GM23248 (cell line): ENCODE measurements around the gene AVPI1. TPM values are rescaled to one million over a fixed set of nuclear protein-coding genes. Genes with fewer than 3 reads are reported as not detected.
"Not testable (repeated sequence)": the region's sequence is repeated elsewhere in the genome, so short reads cannot be mapped to it uniquely, and the experiment has no call there.

Experiments used
- DNase-seq: peaks from one replicate; pipeline ENCODE4 v3.0.0-alpha.2; 2015
- H2AFZ ChIP-seq: fragments of 200-600 bp; sonication (generic); 2 replicates; pipeline ENCODE4 v1.6.1; 2016; ENCODE audit warnings: antibody characterized with exemption
- H3F3A ChIP-seq: fragments of 200-600 bp; sonication (generic); 2 replicates; pipeline ENCODE4 v1.6.1; 2016; ENCODE audit warnings: mild to moderate bottlenecking, antibody characterized with exemption, mixed run types; ENCODE audit not compliant: insufficient read depth
- H3K27ac ChIP-seq: fragments of 200-600 bp; sonication (generic); 2 replicates; pipeline ENCODE4 v1.5.1; 2016; ENCODE audit warnings: mild to moderate bottlenecking
- H3K27me3 ChIP-seq: fragments of 200-600 bp; sonication (generic); replicated peaks from 2 replicates; pipeline ENCODE4 v1.6.1; 2016; ENCODE audit warnings: mild to moderate bottlenecking; ENCODE audit not compliant: insufficient read depth
- H3K36me3 ChIP-seq: fragments of 200-600 bp; sonication (generic); 2 replicates; pipeline ENCODE4 v1.6.1; 2016; ENCODE audit warnings: low read depth, mild to moderate bottlenecking
- H3K4me1 ChIP-seq: fragments of 200-600 bp; sonication (generic); 2 replicates; pipeline ENCODE4 v1.6.1; 2016; ENCODE audit warnings: mild to moderate bottlenecking; ENCODE audit not compliant: insufficient read depth
- H3K4me2 ChIP-seq: fragments of 200-600 bp; sonication (generic); one replicate; pipeline ENCODE4 v1.6.1; 2016; ENCODE audit warnings: mild to moderate bottlenecking; ENCODE audit not compliant: unreplicated experiment
- H3K4me3 ChIP-seq: fragments of 200-600 bp; sonication (generic); 2 replicates; pipeline ENCODE4 v1.5.1; 2016; ENCODE audit warnings: mild to moderate bottlenecking
- H3K79me2 ChIP-seq: fragments of 200-600 bp; sonication (generic); 2 replicates; pipeline ENCODE4 v1.6.1; 2016; ENCODE audit warnings: mild to moderate bottlenecking; ENCODE audit not compliant: insufficient read depth
- H3K9ac ChIP-seq: fragments of 200-600 bp; sonication (generic); 2 replicates; pipeline ENCODE4 v1.6.1; 2016; ENCODE audit warnings: mild to moderate bottlenecking
- H3K9me2 ChIP-seq: fragments of 200-600 bp; sonication (generic); 2 replicates; pipeline ENCODE4 v1.6.1; 2016; ENCODE audit warnings: mixed run types, mild to moderate bottlenecking, moderate library complexity; ENCODE audit not compliant: insufficient read depth
- H3K9me3 ChIP-seq: fragments of 200-600 bp; sonication (generic); one replicate; pipeline ENCODE4 v1.6.1; 2017; ENCODE audit warnings: low read depth
- H4K20me1 ChIP-seq: fragments of 200-600 bp; sonication (generic); 2 replicates; pipeline ENCODE4 v1.6.0; 2016; ENCODE audit not compliant: insufficient read depth
- EZH2 ChIP-seq: fragments of 200-600 bp; sonication (generic); IDR thresholded peaks from 2 replicates; pipeline ENCODE4 v1.6.1; 2018; ENCODE audit warnings: antibody characterized with exemption, mild to moderate bottlenecking; ENCODE audit not compliant: insufficient read depth, poor library complexity, severe bottlenecking
- EZH2phosphoT487 ChIP-seq: fragments of 200-600 bp; sonication (generic); IDR thresholded peaks from 2 replicates; pipeline ENCODE4 v1.6.1; 2018; ENCODE audit warnings: antibody characterized with exemption, moderate library complexity, mild to moderate bottlenecking, low read depth; ENCODE audit not compliant: insufficient read depth
- WGBS, 2 experiments: methylation state at CpG; one replicate each; pipeline ENCODE4 v1.1.6; 2015 to 2017; ENCODE audit warnings: low lambda C conversion rate in 2 of 2, low coverage in 1 of 2; ENCODE audit errors: missing lambda C conversion rate in 2 of 2; 5-methylcytosine and 5-hydroxymethylcytosine counted together
- in situ Hi-C: fragments of 300-500 bp; cut with MboI; formaldehyde crosslinking; loops from 2 replicates; pipeline ENCODE4 v1.15.0; 2020
- polyA plus RNA-seq: library from polyadenylated mRNA; unstranded; fragments of >200 nt; fragmentation: Nextera tagmentation; extraction: Ambion mirVana; gene quantifications from 2 replicates; pipeline ENCODE4 v1.2.1, GENCODE V29; 2016
- total RNA-seq: library from RNA; depleted of rRNA; stranded (reverse); fragments of >200 nt; shearing (Covaris generic); gene quantifications from 2 replicates; pipeline ENCODE4 v1.2.3, GENCODE V29; 2014

The AVPI1 gene
- total and polyA plus RNA-seq, 2 experiments from 2014 or later: 31.4 to 33.8 TPM

DNA sequence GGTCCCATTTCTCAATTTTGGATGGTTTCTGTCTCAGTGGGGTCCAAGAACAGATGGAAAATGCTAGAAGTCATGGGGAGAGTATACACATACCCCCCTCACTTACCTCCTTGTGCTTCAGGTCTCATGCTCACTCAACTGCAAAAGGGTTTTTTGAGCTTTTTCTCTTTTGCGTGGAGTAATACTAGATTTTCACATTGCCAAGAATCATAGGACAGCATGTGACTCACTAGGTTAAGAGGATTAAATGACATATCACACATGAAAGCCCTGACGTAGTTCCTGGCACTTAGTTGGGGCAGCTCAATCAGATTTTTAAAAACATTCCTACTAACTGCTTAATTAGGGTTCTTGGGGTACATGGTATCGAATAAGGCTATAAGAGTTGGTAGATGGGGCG lies 42.1 kb downstream of the AVPI1 start:
- TF ChIP-seq EZH2 (no peak), EZH2phosphoT487 (no peak)
- H3K27ac ChIP-seq: no peak overlapping the region
- WGBS, 2 experiments: 88 to 90% methylated on average over 4 of the region's 4 CpGs

DNA sequence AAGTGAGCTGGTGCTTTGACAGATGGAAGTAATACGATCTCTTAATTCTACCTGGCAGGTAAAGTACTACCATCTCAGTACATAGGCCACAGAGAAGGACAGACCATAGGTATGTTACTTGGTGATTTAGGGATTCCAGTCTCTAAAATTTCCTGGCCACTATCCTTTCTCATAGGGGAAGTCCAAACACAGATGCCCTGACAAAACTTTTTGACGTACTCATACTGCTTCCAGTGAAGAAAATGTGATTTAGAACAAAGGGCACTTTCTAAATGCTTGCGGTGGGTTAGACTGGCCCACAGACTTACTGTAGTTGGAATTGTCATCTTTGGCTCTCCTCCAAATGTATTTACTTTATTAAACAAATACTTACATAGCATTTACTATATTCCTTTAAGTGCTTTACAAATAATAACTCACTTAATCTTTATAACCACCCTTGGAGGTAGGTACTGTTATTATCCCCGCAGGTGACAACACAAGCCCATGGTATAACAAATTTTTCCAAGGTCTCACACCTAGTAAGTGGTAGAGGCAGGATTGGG lies 43.5 kb downstream of the AVPI1 start:
- in situ Hi-C loops: no loop called here
- Histone ChIP-seq H3K9ac (no peak overlapping the region), H3K4me1 (peaks cover 27% of the 10 kb centered on the region), H3K36me3 (peaks cover 9% of the 10 kb centered on the region), H3K4me2 (no peak overlapping the region), H3F3A (peaks cover 39% of the 10 kb centered on the region), H3K9me2 (no peaks in the 10 kb centered on the region), H3K79me2 (peaks cover 76% of the 10 kb centered on the region), H3K9me3 (no peaks in the 10 kb centered on the region), H3K27me3 (no peaks in the 10 kb centered on the region), H2AFZ (no peak overlapping the region), H4K20me1 (no peaks in the 10 kb centered on the region), H3K27ac (no peak overlapping the region), H3K4me3 (no peak overlapping the region)
- TF ChIP-seq EZH2phosphoT487: no peak
- TF ChIP-seq EZH2: no peak
- no peak for DNase-seq
- WGBS, 2 experiments: 97 to 99% methylated on average over 4 of the region's 4 CpGs

More for the DNA sequence above, 42.1 kb downstream of the AVPI1 start:
- no peak overlapping the region for H3K4me2 ChIP-seq
- no peaks in the 10 kb centered on the region for H4K20me1 ChIP-seq
- DNase-seq: no peak
- H3K9ac ChIP-seq: no peak overlapping the region
- peaks cover 82% of the 10 kb centered on the region for H3K79me2 ChIP-seq
- H3F3A ChIP-seq: peaks cover 52% of the 10 kb centered on the region
- no peaks in the 10 kb centered on the region for H3K27me3 ChIP-seq
- H3K9me3 ChIP-seq: no peaks in the 10 kb centered on the region
- H3K4me3 ChIP-seq: no peak overlapping the region
- no peaks in the 10 kb centered on the region for H3K9me2 ChIP-seq
- in situ Hi-C loops: no loop called here
- H3K4me1 ChIP-seq: peaks cover 39% of the 10 kb centered on the region
- peaks cover 9% of the 10 kb centered on the region for H3K36me3 ChIP-seq
- no peak overlapping the region for H2AFZ ChIP-seq

DNA sequence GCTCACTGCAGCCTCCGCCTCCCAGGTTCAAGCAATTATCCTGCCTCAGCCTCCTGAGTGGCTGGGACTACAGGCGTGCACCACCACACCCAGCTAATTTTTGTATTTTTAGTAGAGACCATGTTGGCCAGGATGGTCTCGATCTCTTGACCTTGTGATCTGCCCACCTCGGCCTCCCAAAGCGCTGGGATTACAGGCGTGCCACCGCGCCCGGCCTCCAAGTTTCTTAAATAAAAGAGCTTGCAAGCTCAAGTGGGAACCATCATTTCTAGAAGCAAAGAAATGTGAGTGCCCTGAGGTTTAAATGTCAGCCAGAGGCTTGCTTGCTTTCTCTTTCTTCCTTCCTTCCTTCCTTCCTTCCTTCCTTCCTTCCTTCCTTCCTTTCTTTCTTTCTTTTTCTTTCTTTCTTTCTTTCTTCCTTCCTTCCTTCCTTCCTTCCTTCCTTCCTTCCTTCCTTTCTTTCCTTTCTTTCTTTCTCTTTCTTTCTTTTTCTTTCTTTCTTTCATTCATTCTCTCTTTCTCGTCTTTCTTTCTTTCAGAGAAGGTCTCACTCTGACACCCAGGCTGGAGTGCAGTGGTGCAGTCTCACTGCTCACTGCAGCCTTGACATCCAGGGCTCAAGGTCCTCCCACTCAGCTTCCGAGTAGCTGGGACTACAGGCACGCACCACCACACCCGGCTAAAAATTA lies 44.4 kb downstream of the AVPI1 start:
- Histone ChIP-seq H3K27ac (peak overlapping the region; percentile 85), H3K9ac (peak overlapping the region; percentile 92), H3K79me2 (peaks cover 67% of the 10 kb centered on the region), H3K4me2 (peak overlapping the region; percentile 91), H3K4me1 (peaks cover 18% of the 10 kb centered on the region), H3F3A (peaks cover 30% of the 10 kb centered on the region), H3K4me3 (peak overlapping the region; percentile 85)
- H3K27me3 ChIP-seq, H2AFZ ChIP-seq, H3K9me2 ChIP-seq, H3K9me3 ChIP-seq, H4K20me1 ChIP-seq, H3K36me3 ChIP-seq, DNase-seq, in situ Hi-C loops: not testable (repeated sequence)
- 79 to 81% methylated on average over 10 to 13 of the region's 13 CpGs for WGBS, 2 experiments

DNA sequence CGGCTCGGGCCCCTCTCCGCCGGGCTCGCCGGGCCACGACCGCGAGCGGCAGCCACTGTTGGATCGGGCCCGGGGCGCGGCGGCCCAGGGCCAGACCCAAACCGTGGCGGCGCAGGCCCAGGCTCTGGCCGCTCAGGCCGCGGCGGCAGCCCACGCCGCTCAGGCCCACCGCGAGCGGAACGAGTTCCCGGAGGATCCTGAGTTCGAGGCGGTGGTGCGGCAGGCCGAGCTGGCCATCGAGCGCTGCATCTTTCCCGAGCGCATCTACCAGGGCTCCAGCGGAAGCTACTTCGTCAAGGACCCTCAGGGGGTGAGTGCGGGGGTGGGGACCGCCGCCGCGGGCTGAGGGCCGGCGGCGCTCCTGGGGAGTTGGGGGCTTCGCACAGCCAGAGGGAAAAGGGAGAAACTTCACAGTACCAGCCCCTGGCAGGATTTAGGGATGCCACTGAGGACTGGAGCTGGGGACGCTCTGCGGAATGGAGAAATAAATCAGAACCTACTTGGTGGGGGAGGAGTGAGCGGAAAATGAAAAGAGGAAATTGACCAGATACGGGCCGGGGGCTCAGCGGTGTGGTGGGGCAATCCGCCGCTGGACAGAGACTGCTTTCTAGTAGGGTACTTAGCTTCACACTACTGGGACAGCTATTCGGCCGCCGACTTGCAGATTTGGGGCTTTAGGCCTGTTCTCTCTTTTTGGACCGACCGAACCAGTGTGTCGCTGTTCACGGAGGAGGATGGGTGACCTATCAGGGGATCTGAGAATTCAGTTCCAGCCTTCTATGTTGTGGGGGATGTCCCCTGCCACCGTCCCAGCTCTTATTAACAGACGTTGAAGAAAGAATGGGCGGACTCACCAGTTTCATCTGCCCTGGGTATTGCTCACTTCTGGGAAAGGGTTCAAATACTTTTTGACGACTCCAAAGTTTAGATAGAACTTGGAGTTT lies 45.9 kb downstream of the AVPI1 start:
- H4K20me1 ChIP-seq: no peaks in the 10 kb centered on the region
- H3K4me2 ChIP-seq: peak overlapping the region; percentile 91
- no peaks in the 10 kb centered on the region for H3K9me2 ChIP-seq
- no peaks in the 10 kb centered on the region for H3K9me3 ChIP-seq
- peaks cover 22% of the 10 kb centered on the region for H3F3A ChIP-seq
- DNase-seq: peak; percentile 91
- WGBS, 2 experiments: 1% methylated on average over 62 to 67 of the region's 67 CpGs
- peaks cover 9% of the 10 kb centered on the region for H3K36me3 ChIP-seq
- peak overlapping the region; percentile 50 for H2AFZ ChIP-seq
- H3K4me3 ChIP-seq: peak overlapping the region; percentile 85
- peaks cover 53% of the 10 kb centered on the region for H3K79me2 ChIP-seq
- TF ChIP-seq EZH2 (no peak), EZH2phosphoT487 (no peak)
- in situ Hi-C loops: no loop called here
- H3K27ac ChIP-seq: peak overlapping the region; percentile 85
- no peaks in the 10 kb centered on the region for H3K27me3 ChIP-seq
- H3K9ac ChIP-seq: peak overlapping the region; percentile 92
- peaks cover 11% of the 10 kb centered on the region for H3K4me1 ChIP-seq
